Muscle layer of duodenum (tissue), 2 donors: ENCODE data around the gene KISS1.

Source experiments
- H3K27ac ChIP-seq: one replicate; pipeline ENCODE4 v1.7.0; 2013; ENCODE audit warnings: mild to moderate bottlenecking, low read length
- H3K27me3 ChIP-seq: one replicate; pipeline ENCODE4 v1.7.0; 2013; ENCODE audit warnings: low read depth, mild to moderate bottlenecking, control low read depth, low read length
- H3K36me3 ChIP-seq, 2 donors: one replicate each; pipeline ENCODE4 v1.7.0; 2013; ENCODE audit warnings: low read length in 2 of 2, control low read depth in 1 of 2, mild to moderate bottlenecking in 1 of 2; ENCODE audit not compliant: insufficient read depth in 2 of 2, control insufficient read depth in 1 of 2
- H3K4me1 ChIP-seq, 2 donors: one replicate each; pipeline ENCODE4 v1.7.0; 2013; ENCODE audit warnings: low read length in 2 of 2, mild to moderate bottlenecking in 2 of 2, control low read depth in 1 of 2, moderate library complexity in 1 of 2; ENCODE audit not compliant: insufficient read depth in 2 of 2, control insufficient read depth in 1 of 2
- H3K4me3 ChIP-seq, 2 donors: one replicate each; pipeline ENCODE4 v1.7.0; 2013; ENCODE audit warnings: low read length in 2 of 2, low read depth in 1 of 2, mild to moderate bottlenecking in 1 of 2
- H3K9me3 ChIP-seq, 2 donors: one replicate each; pipeline ENCODE4 v1.7.0; 2013; ENCODE audit warnings: low read length in 2 of 2, control low read depth in 1 of 2, mild to moderate bottlenecking in 1 of 2; ENCODE audit not compliant: control insufficient read depth in 1 of 2
- donor health status: healthy.

The KISS1 gene

GRCh38 chr1:204190212-204191211, 5.8 kb downstream of the KISS1 start:
- no peaks in the 10 kb centered on the region for H3K36me3 ChIP-seq
- H3K4me1 ChIP-seq: no peaks in the 10 kb centered on the region
- no peaks in the 10 kb centered on the region for H3K9me3 ChIP-seq
- H3K27ac ChIP-seq: no peak overlapping the region
- peaks cover 7% of the 10 kb centered on the region for H3K27me3 ChIP-seq
- H3K4me3 ChIP-seq: no peak overlapping the region

- Histone ChIP-seq H3K27me3 (peaks cover 7% of the 10 kb centered on the region), H3K9me3 (no peaks in the 10 kb centered on the region), H3K27ac (no peak overlapping the region), H3K36me3 (no peaks in the 10 kb centered on the region), H3K4me1 (no peaks in the 10 kb centered on the region), H3K4me3 (no peak overlapping the region)
These were observed 7.2 kb downstream of the KISS1 start for GRCh38 chr1:204188959-204189639.

GRCh38 chr1:204186597-204186996, 9.7 kb downstream of the KISS1 start:
- H3K9me3 ChIP-seq: no peaks in the 10 kb centered on the region
- no peak overlapping the region for H3K4me3 ChIP-seq
- H3K27ac ChIP-seq: no peak overlapping the region
- peaks cover 7% of the 10 kb centered on the region for H3K27me3 ChIP-seq
- no peaks in the 10 kb centered on the region for H3K36me3 ChIP-seq
- H3K4me1 ChIP-seq: no peaks in the 10 kb centered on the region

- Histone ChIP-seq H3K4me1 (no peaks in the 10 kb centered on the region), H3K27me3 (no peaks in the 10 kb centered on the region), H3K36me3 (no peaks in the 10 kb centered on the region), H3K9me3 (no peaks in the 10 kb centered on the region), H3K4me3 (no peak overlapping the region), H3K27ac (no peak overlapping the region)
These were observed 15.2 kb downstream of the KISS1 start for GRCh38 chr1:204181116-204181515.

GRCh38 chr1:204180133-204180532, 16.2 kb downstream of the KISS1 start:
- Histone ChIP-seq H3K36me3 (no peaks in the 10 kb centered on the region), H3K9me3 (no peaks in the 10 kb centered on the region), H3K27me3 (no peaks in the 10 kb centered on the region)

GRCh38 chr1:204178487-204179281, 17.6 kb downstream of the KISS1 start:
- H3K27me3 ChIP-seq: no peaks in the 10 kb centered on the region
- no peaks in the 10 kb centered on the region for H3K36me3 ChIP-seq
- H3K4me3 ChIP-seq: no peak overlapping the region
- no peaks in the 10 kb centered on the region for H3K4me1 ChIP-seq
- no peaks in the 10 kb centered on the region for H3K9me3 ChIP-seq
- no peak overlapping the region for H3K27ac ChIP-seq

More at GRCh38 chr1:204180133-204180532, 16.2 kb downstream of the KISS1 start:
- Histone ChIP-seq H3K4me3 (no peak overlapping the region), H3K27ac (no peak overlapping the region), H3K4me1 (no peaks in the 10 kb centered on the region)

- Histone ChIP-seq H3K9me3 (no peaks in the 10 kb centered on the region), H3K36me3 (no peaks in the 10 kb centered on the region), H3K27me3 (no peaks in the 10 kb centered on the region), H3K4me3 (no peak overlapping the region), H3K4me1 (no peaks in the 10 kb centered on the region), H3K27ac (no peak overlapping the region)
These were observed 19.2 kb downstream of the KISS1 start for GRCh38 chr1:204177133-204177532.

- Histone ChIP-seq H3K27ac (no peak overlapping the region), H3K4me1 (no peaks in the 10 kb centered on the region), H3K36me3 (no peaks in the 10 kb centered on the region), H3K4me3 (no peak overlapping the region), H3K27me3 (no peaks in the 10 kb centered on the region), H3K9me3 (no peaks in the 10 kb centered on the region)
These were observed 20.2 kb downstream of the KISS1 start for GRCh38 chr1:204176049-204176448.

GRCh38 chr1:204174958-204175357, 21.3 kb downstream of the KISS1 start:
- no peak overlapping the region for H3K4me3 ChIP-seq
- H3K36me3 ChIP-seq: no peaks in the 10 kb centered on the region
- no peak overlapping the region for H3K27ac ChIP-seq
- H3K4me1 ChIP-seq: no peaks in the 10 kb centered on the region
- no peaks in the 10 kb centered on the region for H3K27me3 ChIP-seq
- H3K9me3 ChIP-seq: peaks cover 0 to 9% of the 10 kb centered on the region in 2 donors

- no peaks in the 10 kb centered on the region for H3K4me1 ChIP-seq
- no peak overlapping the region for H3K4me3 ChIP-seq
- no peaks in the 10 kb centered on the region for H3K36me3 ChIP-seq
- peaks cover 0 to 16% of the 10 kb centered on the region in 2 donors for H3K9me3 ChIP-seq
- H3K27ac ChIP-seq: no peak overlapping the region
- no peaks in the 10 kb centered on the region for H3K27me3 ChIP-seq
These were observed 23.8 kb downstream of the KISS1 start for GRCh38 chr1:204172404-204173029.
